ENCODE data around the gene CCDC187. TPM values are rescaled to one million over a fixed set of nuclear protein-coding genes. Genes with fewer than 3 reads are reported as not detected.

Gene CCDC187
- total and polyA plus RNA-seq, 9 donors = 0.01 to 0.16 (median 0.04) TPM

DNA sequence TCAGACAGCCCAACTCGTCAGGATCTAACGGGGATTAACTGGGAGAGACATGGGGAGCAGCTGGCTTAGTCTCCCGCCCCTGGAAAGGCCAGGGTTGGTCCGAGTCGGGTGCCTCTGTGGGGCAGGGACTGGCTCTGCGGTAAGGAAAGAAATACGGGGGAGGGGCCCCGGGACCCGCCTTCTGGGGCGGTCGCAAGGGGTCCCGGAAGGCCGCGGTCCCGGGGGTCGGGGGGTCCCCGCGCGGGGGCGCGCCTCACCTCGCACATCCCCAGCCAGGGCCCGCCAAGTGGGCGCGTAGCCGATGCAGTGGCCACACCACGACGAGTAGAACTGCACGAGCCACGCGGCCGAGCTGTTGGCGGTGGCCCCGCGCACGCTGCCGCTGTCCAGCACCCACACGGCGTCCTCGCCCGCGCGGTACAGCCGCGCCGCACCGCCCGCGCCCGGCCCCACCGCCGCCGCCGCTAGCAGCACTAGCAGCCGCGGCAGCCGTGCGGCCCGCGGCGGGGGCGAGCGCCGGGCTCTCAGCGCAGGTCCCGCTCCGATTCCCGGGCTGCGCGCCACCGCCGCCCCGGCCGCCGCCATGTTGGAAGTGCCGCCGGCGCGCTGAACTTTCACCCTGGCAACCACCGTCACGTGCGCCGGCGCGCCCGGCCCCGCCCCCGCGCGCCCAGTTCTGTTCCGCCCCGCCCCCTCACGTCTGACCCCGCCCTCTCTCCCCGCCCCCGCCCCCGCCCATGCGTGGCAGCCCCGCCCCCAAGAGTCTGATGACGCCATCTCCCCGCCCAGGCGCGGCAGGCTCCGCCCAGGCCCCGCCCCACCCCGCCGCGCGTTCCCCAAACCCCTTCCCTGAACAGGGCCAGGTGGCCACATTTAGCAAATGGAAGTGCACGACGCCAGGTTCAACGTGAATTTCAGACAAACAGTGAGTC is 58.4 kb downstream of the CCDC187 start, which contains the start of gene QSOX2:
Gene QSOX2 (minus strand): TSS at position 594 of the 932 bp plus-strand sequence. CDS start 9 bp downstream, at position 585.
- H3K27ac ChIP-seq (ENCODE audit: low read length) = peak within 1 kb of the TSS; percentile 32
- no peaks in the 10 kb centered on the region for H3K36me3 ChIP-seq (ENCODE audit: control insufficient read depth, insufficient read depth, low read length)
- H3K4me1 ChIP-seq (ENCODE audit: control insufficient read depth, insufficient read depth, low read length) = peaks cover 18% of the 10 kb centered on the region
- peak within 1 kb of the TSS; percentile 61 for H3K4me3 ChIP-seq (ENCODE audit: low read length)
- DNase-seq = peak; percentile 87
- WGBS (ENCODE audit: insufficient coverage) = under 1% methylated on average over 84 of the region's 112 CpGs
- H3K9me3 ChIP-seq (replicated peaks; ENCODE audit: control insufficient read depth, low read depth, low read length) = no peaks in the 10 kb centered on the region
- H3K27me3 ChIP-seq (ENCODE audit: control insufficient read depth, insufficient read depth, low read length) = peaks cover 27% of the 10 kb centered on the region

DNA sequence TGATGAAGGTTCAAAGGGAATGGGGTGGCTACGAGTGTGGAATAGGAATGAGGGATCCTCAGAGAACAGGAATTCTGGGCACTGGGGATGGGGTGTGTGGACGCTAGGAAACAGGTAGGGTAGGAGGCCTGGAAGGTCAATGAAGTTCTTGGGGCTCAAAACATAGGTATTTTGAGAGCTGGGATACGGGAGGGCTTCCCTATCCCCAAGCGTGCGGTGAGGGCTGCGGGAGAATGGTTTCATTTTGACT is 59.0 kb downstream of the CCDC187 start:
- H3K27ac ChIP-seq (ENCODE audit: low read length) = peak overlapping the region; percentile 13
- H3K27me3 ChIP-seq (ENCODE audit: control insufficient read depth, insufficient read depth, low read length) = peaks cover 23% of the 10 kb centered on the region
- H3K36me3 ChIP-seq (ENCODE audit: control insufficient read depth, insufficient read depth, low read length) = no peaks in the 10 kb centered on the region
- WGBS (ENCODE audit: insufficient coverage) = 1% methylated on average over 6 of the region's 6 CpGs
- H3K9me3 ChIP-seq (replicated peaks; ENCODE audit: control insufficient read depth, low read depth, low read length) = no peaks in the 10 kb centered on the region
- peak overlapping the region; percentile 61 for H3K4me3 ChIP-seq (ENCODE audit: low read length)
- H3K4me1 ChIP-seq (ENCODE audit: control insufficient read depth, insufficient read depth, low read length) = peaks cover 16% of the 10 kb centered on the region
- DNase-seq = no peak

DNA sequence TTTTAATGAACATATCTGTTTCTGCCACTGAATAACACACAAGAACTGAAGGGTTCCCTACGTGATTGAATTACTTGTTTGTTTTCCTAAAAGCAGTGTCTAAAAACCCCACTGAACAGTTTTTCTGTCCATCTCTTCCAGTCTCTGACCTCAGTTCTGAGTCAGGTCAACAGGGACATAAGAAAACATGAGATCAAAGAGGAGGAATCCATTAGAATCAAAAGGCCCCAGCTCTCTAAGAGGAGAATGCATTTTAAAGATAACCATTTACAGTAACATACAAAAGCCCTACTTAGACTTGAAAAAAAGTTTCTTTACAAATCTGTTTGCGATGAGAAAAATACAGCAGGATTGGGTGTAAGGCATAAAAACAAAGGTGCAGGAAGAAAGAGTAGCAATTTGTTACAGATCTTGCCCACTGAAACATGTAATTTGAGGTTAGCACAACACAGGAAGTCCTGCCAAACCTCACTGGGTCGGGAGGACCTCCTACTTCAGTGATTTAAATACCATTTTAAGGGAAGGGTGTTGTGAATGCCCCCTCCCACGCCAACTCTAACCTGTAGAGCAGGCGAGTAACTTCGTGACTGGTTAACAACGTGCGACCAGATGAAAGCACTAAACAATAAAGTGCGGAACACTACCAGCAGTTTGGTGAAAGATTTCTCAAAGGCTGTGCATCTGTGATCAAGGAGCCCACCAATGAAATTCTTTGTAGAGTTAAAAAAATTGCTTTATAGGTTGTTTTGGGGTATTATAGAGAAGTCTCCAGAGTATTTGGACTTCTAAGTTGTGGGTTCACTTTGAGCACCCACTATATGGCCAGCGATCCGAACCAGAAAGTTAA is 59.5 kb downstream of the CCDC187 start:
- peaks cover 20% of the 10 kb centered on the region for H3K4me1 ChIP-seq (ENCODE audit: control insufficient read depth, insufficient read depth, low read length)
- no peak for DNase-seq
- H3K27me3 ChIP-seq (ENCODE audit: control insufficient read depth, insufficient read depth, low read length) = peaks cover 18% of the 10 kb centered on the region
- WGBS (ENCODE audit: insufficient coverage) = 20% methylated on average over 7 of the region's 11 CpGs
- H3K27ac ChIP-seq (ENCODE audit: low read length) = no peak overlapping the region
- H3K4me3 ChIP-seq (ENCODE audit: low read length) = peak overlapping the region; percentile 61
- no peaks in the 10 kb centered on the region for H3K9me3 ChIP-seq (replicated peaks; ENCODE audit: control insufficient read depth, low read depth, low read length)
- H3K36me3 ChIP-seq (ENCODE audit: control insufficient read depth, insufficient read depth, low read length) = no peaks in the 10 kb centered on the region

DNA sequence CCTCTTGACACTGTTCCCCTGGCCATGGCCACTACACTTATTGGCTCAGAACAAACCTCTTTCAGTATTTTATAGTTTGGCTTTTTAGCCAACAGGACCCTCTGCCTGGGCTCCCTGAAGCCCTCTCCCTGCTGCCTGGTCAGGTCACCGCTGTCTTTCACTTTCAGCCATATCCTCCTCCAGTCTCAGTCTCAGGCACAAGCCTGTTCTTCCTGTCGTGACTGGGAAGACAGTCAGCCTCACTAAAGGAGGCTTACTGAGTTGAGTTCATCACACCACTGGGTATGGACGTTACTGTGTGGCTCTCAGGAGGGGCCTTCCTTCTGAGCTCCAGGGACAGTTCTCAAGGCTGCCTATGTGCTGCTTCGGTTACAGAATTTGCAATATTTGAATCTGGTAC is 60.3 kb downstream of the CCDC187 start:
- H3K4me1 ChIP-seq (ENCODE audit: control insufficient read depth, insufficient read depth, low read length) = peaks cover 24% of the 10 kb centered on the region

DNA sequence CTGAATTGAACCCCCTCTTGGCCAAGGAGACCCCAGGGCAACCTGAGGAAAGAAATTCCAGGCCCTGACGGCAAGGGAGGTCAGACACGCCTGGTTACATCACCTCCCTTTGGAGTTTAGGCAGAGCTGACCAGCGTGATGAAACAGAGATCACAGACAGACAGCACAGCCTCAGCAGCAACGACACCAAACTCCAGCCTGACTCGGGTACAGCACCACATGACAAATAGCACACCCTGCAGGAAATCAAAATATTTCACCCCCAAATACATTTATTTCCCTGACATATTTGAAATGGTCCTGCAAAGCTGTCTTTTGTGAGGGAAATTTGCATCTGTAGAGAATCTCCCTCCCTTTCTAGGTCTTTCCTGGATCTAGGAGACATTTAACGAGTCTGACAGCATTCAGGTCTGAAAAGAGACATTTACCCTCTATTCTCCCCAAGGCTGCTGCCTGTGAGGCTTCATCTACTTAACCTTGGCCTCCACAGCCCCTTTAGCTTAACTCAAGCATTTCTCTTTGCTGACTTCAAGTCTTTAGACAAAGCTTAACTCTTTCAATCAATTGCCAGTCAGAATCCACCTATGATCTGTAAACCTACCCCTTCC is 60.9 kb downstream of the CCDC187 start:
- no peak overlapping the region for H3K27ac ChIP-seq (ENCODE audit: low read length)
- H3K36me3 ChIP-seq (ENCODE audit: control insufficient read depth, insufficient read depth, low read length) = no peaks in the 10 kb centered on the region
- 60% methylated on average over 3 of the region's 6 CpGs for WGBS (ENCODE audit: insufficient coverage)
- H3K4me3 ChIP-seq (ENCODE audit: low read length) = no peak overlapping the region
- peaks cover 30% of the 10 kb centered on the region for H3K4me1 ChIP-seq (ENCODE audit: control insufficient read depth, insufficient read depth, low read length)
- no peak for DNase-seq
- H3K9me3 ChIP-seq (replicated peaks; ENCODE audit: control insufficient read depth, low read depth, low read length) = no peaks in the 10 kb centered on the region
- peaks cover 10% of the 10 kb centered on the region for H3K27me3 ChIP-seq (ENCODE audit: control insufficient read depth, insufficient read depth, low read length)

More for the DNA sequence above, 60.3 kb downstream of the CCDC187 start:
- no peak overlapping the region for H3K4me3 ChIP-seq (ENCODE audit: low read length)
- H3K36me3 ChIP-seq (ENCODE audit: control insufficient read depth, insufficient read depth, low read length) = no peaks in the 10 kb centered on the region
- H3K27me3 ChIP-seq (ENCODE audit: control insufficient read depth, insufficient read depth, low read length) = peaks cover 11% of the 10 kb centered on the region
- 48% methylated on average over 2 of the region's 4 CpGs for WGBS (ENCODE audit: insufficient coverage)
- no peak overlapping the region for H3K27ac ChIP-seq (ENCODE audit: low read length)
- H3K9me3 ChIP-seq (replicated peaks; ENCODE audit: control insufficient read depth, low read depth, low read length) = no peaks in the 10 kb centered on the region
- DNase-seq = no peak

DNA sequence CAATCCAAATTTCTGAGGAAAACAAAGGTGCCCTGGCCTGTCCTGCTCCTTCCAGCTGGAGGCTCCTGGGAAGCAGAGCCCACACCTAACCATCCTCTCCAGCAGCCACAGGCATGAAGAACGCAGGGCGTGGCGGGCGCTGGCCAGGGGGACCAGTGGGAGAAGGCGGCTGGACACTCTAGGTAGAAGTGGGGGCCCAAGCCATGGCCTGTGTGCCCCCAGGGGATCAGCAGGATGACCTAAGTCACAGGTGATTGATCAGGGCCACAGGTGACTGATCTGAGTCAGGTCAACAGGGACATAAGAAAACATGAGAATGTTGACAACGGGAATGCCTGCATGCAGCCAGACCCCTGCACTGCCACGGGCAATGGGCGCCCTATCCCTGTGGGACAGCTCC is 61.6 kb downstream of the CCDC187 start:
- Histone ChIP-seq H3K4me1 (ENCODE audit: control insufficient read depth, insufficient read depth, low read length) (peaks cover 30% of the 10 kb centered on the region), H3K36me3 (ENCODE audit: control insufficient read depth, insufficient read depth, low read length) (no peaks in the 10 kb centered on the region), H3K27me3 (ENCODE audit: control insufficient read depth, insufficient read depth, low read length) (peaks cover 6% of the 10 kb centered on the region), H3K9me3 (replicated peaks; ENCODE audit: control insufficient read depth, low read depth, low read length) (no peaks in the 10 kb centered on the region), H3K27ac (ENCODE audit: low read length) (no peak overlapping the region), H3K4me3 (ENCODE audit: low read length) (no peak overlapping the region)
- no peak for DNase-seq
- 88% methylated on average over 6 of the region's 8 CpGs for WGBS (ENCODE audit: insufficient coverage)

DNA sequence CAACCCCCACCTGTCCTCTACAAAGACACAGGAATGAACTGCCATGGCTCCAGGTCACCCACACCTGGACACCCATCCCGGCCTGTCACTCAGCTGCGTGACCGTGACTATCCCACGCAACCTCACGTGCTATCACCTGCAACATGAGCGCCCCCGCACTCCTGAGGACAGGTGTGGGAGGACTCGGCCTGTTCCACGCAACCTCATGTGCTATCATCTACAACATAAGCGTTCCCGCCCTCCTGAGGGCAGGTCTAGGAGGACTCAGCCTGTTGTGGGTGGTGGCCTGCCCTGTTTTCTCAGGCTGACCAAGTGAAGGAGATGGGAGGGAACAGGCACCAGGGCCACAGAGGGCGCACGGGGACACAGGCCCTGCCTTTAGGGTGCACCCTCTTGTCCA is 62.4 kb downstream of the CCDC187 start:
- H3K9me3 ChIP-seq (replicated peaks; ENCODE audit: control insufficient read depth, low read depth, low read length) = no peaks in the 10 kb centered on the region
- peaks cover 4% of the 10 kb centered on the region for H3K36me3 ChIP-seq (ENCODE audit: control insufficient read depth, insufficient read depth, low read length)
- H3K4me3 ChIP-seq (ENCODE audit: low read length) = no peak overlapping the region
- no peak for DNase-seq
- H3K4me1 ChIP-seq (ENCODE audit: control insufficient read depth, insufficient read depth, low read length) = peaks cover 30% of the 10 kb centered on the region
- 98% methylated on average over 10 of the region's 13 CpGs for WGBS (ENCODE audit: insufficient coverage)
- no peak overlapping the region for H3K27ac ChIP-seq (ENCODE audit: low read length)
- peaks cover 1% of the 10 kb centered on the region for H3K27me3 ChIP-seq (ENCODE audit: control insufficient read depth, insufficient read depth, low read length)

DNA sequence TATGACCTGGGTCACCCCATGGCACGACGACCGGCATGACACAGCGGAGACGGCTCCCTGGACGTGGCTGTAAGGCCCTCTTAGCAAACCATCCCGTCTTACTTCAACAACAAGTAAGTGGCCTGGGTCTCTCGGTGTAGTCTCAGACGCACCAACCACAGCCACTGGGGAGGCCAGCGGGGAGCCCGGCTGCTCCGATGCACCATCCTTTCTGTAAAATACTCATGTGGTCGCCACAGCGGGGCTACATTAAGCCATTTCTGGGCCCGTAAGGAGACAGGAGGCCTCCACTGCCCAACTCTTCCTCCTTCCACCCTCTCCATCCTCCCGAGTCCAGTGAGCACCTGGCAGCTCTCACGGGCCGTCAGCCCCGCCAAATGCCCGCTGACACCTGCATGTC is 63.0 kb downstream of the CCDC187 start:
- Histone ChIP-seq H3K27me3 (ENCODE audit: control insufficient read depth, insufficient read depth, low read length) (no peaks in the 10 kb centered on the region), H3K27ac (ENCODE audit: low read length) (no peak overlapping the region), H3K4me1 (ENCODE audit: control insufficient read depth, insufficient read depth, low read length) (peaks cover 28% of the 10 kb centered on the region), H3K36me3 (ENCODE audit: control insufficient read depth, insufficient read depth, low read length) (peaks cover 5% of the 10 kb centered on the region), H3K4me3 (ENCODE audit: low read length) (no peak overlapping the region), H3K9me3 (replicated peaks; ENCODE audit: control insufficient read depth, low read depth, low read length) (no peaks in the 10 kb centered on the region)
- 92% methylated on average over 20 of the region's 20 CpGs for WGBS (ENCODE audit: insufficient coverage)
- no peak for DNase-seq

DNA sequence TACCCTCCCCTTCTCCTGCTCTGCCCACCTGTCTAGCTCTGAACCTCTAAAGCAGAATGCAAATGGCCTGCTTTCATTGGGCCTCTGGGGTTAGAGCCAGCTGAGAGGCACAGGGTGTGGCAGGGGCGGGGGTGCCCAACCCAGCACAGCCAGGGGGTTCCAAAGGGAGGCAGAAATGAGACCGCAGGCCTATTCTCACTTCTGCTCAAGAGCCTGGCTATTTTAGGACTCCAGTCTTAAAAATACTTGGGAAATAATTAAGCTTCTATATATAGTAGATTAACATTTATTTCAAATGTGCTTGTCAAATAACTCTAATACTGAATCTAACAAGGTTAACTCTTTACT is 63.9 kb downstream of the CCDC187 start:
- H3K36me3 ChIP-seq (ENCODE audit: control insufficient read depth, insufficient read depth, low read length) = peaks cover 12% of the 10 kb centered on the region
- H3K9me3 ChIP-seq (replicated peaks; ENCODE audit: control insufficient read depth, low read depth, low read length) = no peaks in the 10 kb centered on the region
- no peak overlapping the region for H3K4me3 ChIP-seq (ENCODE audit: low read length)
- 80% methylated on average over 1 of the region's 2 CpGs for WGBS (ENCODE audit: insufficient coverage)
- H3K27me3 ChIP-seq (ENCODE audit: control insufficient read depth, insufficient read depth, low read length) = no peaks in the 10 kb centered on the region
- peaks cover 26% of the 10 kb centered on the region for H3K4me1 ChIP-seq (ENCODE audit: control insufficient read depth, insufficient read depth, low read length)
- no peak for DNase-seq
- no peak overlapping the region for H3K27ac ChIP-seq (ENCODE audit: low read length)
